ENCODE measurements around the gene KCND2. TPM values are rescaled to one million over a fixed set of nuclear protein-coding genes. Genes with fewer than 3 reads are reported as not detected.
A peak's percentile ranks its signal among the peaks of the same experiment; 100 is the strongest.

KCND2 gene
- total and polyA plus RNA-seq, 2 donors from 2014 or later, result 0.19 TPM; not detected in 1

GRCh38 chr7:120402801-120403200, 129.8 kb downstream of the KCND2 start:
- no peaks in the 10 kb centered on the region for H3K4me1 ChIP-seq (ENCODE audit: control insufficient read depth in 2 of 3, insufficient read depth in 2 of 3, low read depth in 1 of 3, low read length in 3 of 3)
- intact Hi-C loops (cut with DNase I), result no loop called here
- no peak overlapping the region for H3K27ac ChIP-seq (ENCODE audit: low read depth in 2 of 2, low read length in 2 of 2)
- no peaks in the 10 kb centered on the region for H3K9me3 ChIP-seq (ENCODE audit: control insufficient read depth in 2 of 3, insufficient read depth in 1 of 3, low read length in 3 of 3)
- FAIRE-seq, result no peak
- TF ChIP-seq, protein P1, sequence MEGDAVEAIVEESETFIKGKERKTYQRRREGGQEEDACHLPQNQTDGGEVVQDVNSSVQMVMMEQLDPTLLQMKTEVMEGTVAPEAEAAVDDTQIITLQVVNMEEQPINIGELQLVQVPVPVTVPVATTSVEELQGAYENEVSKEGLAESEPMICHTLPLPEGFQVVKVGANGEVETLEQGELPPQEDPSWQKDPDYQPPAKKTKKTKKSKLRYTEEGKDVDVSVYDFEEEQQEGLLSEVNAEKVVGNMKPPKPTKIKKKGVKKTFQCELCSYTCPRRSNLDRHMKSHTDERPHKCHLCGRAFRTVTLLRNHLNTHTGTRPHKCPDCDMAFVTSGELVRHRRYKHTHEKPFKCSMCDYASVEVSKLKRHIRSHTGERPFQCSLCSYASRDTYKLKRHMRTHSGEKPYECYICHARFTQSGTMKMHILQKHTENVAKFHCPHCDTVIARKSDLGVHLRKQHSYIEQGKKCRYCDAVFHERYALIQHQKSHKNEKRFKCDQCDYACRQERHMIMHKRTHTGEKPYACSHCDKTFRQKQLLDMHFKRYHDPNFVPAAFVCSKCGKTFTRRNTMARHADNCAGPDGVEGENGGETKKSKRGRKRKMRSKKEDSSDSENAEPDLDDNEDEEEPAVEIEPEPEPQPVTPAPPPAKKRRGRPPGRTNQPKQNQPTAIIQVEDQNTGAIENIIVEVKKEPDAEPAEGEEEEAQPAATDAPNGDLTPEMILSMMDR (IDR thresholded peaks at IDR 0.05; ENCODE audit: borderline replicate concordance, extremely low read depth, insufficient read depth), result no peak
- H3K4me3 ChIP-seq (ENCODE audit: low read length in 3 of 3), result no peak overlapping the region
- H3K27me3 ChIP-seq (ENCODE audit: control insufficient read depth, insufficient read depth, low read length), result no peaks in the 10 kb centered on the region
- H3K36me3 ChIP-seq (ENCODE audit: control insufficient read depth in 2 of 3, insufficient read depth in 3 of 3, low read length in 3 of 3), result no peaks in the 10 kb centered on the region
- H3K9ac ChIP-seq (ENCODE audit: low read length in 3 of 3), result no peak overlapping the region
- DNase-seq, result no peak

- intact Hi-C loops (cut with DNase I), result no loop called here
- H3K9ac ChIP-seq (ENCODE audit: low read length in 3 of 3), result no peak overlapping the region
- H3K27me3 ChIP-seq (ENCODE audit: control insufficient read depth, insufficient read depth, low read length), result no peaks in the 10 kb centered on the region
- TF ChIP-seq, protein P1 (IDR thresholded peaks at IDR 0.05; ENCODE audit: borderline replicate concordance, extremely low read depth, insufficient read depth), result no peak
- H3K36me3 ChIP-seq (ENCODE audit: control insufficient read depth in 2 of 3, insufficient read depth in 3 of 3, low read length in 3 of 3), result no peaks in the 10 kb centered on the region
- no peaks in the 10 kb centered on the region for H3K9me3 ChIP-seq (ENCODE audit: control insufficient read depth in 2 of 3, insufficient read depth in 1 of 3, low read length in 3 of 3)
- H3K27ac ChIP-seq (ENCODE audit: low read depth in 2 of 2, low read length in 2 of 2), result no peak overlapping the region
- FAIRE-seq (peak; percentile 15), DNase-seq (no peak)
- H3K4me1 ChIP-seq (ENCODE audit: control insufficient read depth in 2 of 3, insufficient read depth in 2 of 3, low read depth in 1 of 3, low read length in 3 of 3), result no peaks in the 10 kb centered on the region
- H3K4me3 ChIP-seq (ENCODE audit: low read length in 3 of 3), result no peak overlapping the region
Measured at GRCh38 chr7:120404042-120404441, 131.1 kb downstream of the KCND2 start.

DNA sequence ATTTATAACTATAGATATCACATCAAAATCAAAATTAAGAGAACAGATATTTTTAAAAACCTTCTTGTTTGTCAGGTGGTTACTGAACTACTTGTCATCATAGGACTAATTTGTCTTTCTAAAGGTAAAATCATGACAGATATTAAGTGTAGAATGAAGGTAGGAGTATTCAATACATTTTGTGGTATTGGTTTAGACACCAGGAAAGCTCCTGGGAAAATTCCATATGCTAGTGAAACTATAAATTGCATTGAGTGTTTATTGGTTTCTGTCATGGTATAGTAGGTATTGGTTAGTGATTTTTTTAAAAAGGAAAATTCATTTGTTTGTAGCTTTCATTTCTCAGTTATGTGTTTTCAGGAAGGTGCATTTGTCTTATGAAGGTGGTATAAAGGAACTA, 132.7 kb downstream of the KCND2 start:
- intact Hi-C loops (cut with DNase I), result no loop called here
- FAIRE-seq (no peak), DNase-seq (no peak)
- no peak overlapping the region for H3K9ac ChIP-seq (ENCODE audit: low read length in 3 of 3)
- no peaks in the 10 kb centered on the region for H3K27me3 ChIP-seq (ENCODE audit: control insufficient read depth, insufficient read depth, low read length)
- no peak overlapping the region for H3K4me3 ChIP-seq (ENCODE audit: low read length in 3 of 3)
- H3K9me3 ChIP-seq (ENCODE audit: control insufficient read depth in 2 of 3, insufficient read depth in 1 of 3, low read length in 3 of 3), result no peaks in the 10 kb centered on the region
- H3K27ac ChIP-seq (ENCODE audit: low read depth in 2 of 2, low read length in 2 of 2), result no peak overlapping the region
- TF ChIP-seq, protein P1 (IDR thresholded peaks at IDR 0.05; ENCODE audit: borderline replicate concordance, extremely low read depth, insufficient read depth), result no peak
- H3K4me1 ChIP-seq (ENCODE audit: control insufficient read depth in 2 of 3, insufficient read depth in 2 of 3, low read depth in 1 of 3, low read length in 3 of 3), result no peaks in the 10 kb centered on the region
- H3K36me3 ChIP-seq (ENCODE audit: control insufficient read depth in 2 of 3, insufficient read depth in 3 of 3, low read length in 3 of 3), result no peaks in the 10 kb centered on the region

DNA sequence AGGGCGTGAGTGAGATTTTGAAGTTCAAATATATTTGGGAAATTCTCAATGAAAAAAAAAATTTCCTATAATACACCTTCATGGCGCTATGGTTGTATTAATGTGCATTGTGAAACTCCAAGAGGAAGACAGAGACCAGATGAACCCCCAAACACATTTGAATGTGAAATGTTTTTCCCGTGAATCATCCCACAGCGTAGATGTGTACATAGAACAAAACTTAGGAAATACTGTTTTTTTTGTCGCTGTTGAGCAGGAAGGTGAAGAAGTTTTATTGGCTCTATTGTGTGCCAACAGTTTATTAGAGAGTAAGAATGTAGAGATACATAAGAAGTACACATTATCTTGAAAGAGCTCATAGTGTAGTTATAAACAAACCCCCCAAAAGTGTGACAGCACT, 134.0 kb downstream of the KCND2 start:
- DNase-seq, result no peak
- intact Hi-C loops (cut with DNase I), result no loop called here

More for the DNA sequence above, 134.0 kb downstream of the KCND2 start:
- Histone ChIP-seq H3K36me3 (ENCODE audit: control insufficient read depth in 2 of 3, insufficient read depth in 3 of 3, low read length in 3 of 3) (no peaks in the 10 kb centered on the region), H3K27ac (ENCODE audit: low read depth in 2 of 2, low read length in 2 of 2) (no peak overlapping the region), H3K27me3 (ENCODE audit: control insufficient read depth, insufficient read depth, low read length) (no peaks in the 10 kb centered on the region), H3K4me1 (ENCODE audit: control insufficient read depth in 2 of 3, insufficient read depth in 2 of 3, low read depth in 1 of 3, low read length in 3 of 3) (no peaks in the 10 kb centered on the region), H3K9me3 (ENCODE audit: control insufficient read depth in 2 of 3, insufficient read depth in 1 of 3, low read length in 3 of 3) (no peaks in the 10 kb centered on the region), H3K4me3 (ENCODE audit: low read length in 3 of 3) (no peak overlapping the region), H3K9ac (ENCODE audit: low read length in 3 of 3) (no peak overlapping the region)
- TF ChIP-seq, protein P1 (IDR thresholded peaks at IDR 0.05; ENCODE audit: borderline replicate concordance, extremely low read depth, insufficient read depth), result no peak
- FAIRE-seq, result no peak
